SK-N-SH (cell line): ENCODE results near the gene OPHN1. TPM values are rescaled to one million over a fixed set of nuclear protein-coding genes. Genes with fewer than 3 reads are reported as not detected.

ENCODE experiments used
- CTCF ChIA-PET: fragments of 300-600, 350-600 bp; formaldehyde crosslinking; extraction: SDS; loops from one replicate; lab custom pipeline; 2021; lab: Yijun Ruan, JAX
- POLR2A ChIA-PET: fragments of 350-600 bp; sonication (Branson Sonifier 250); formaldehyde crosslinking; extraction: SDS; loops from one replicate; lab custom pipeline; 2020; ENCODE audit warnings: antibody characterized with exemption, inconsistent platforms; lab: Yijun Ruan, JAX
- DNase-seq: peaks from one replicate; pipeline ENCODE4 v3.0.0; 2012
- H2AFZ ChIP-seq: fragments of 200-600 bp; sonication (generic); 2 replicates; pipeline ENCODE4 v1.8.1; 2016; ENCODE audit warnings: antibody characterized with exemption, mild to moderate bottlenecking, low read depth
- H3F3A ChIP-seq: fragments of 200-600 bp; sonication (generic); replicated peaks from 2 replicates; pipeline ENCODE3; 2016; ENCODE audit warnings: antibody characterized with exemption, mild to moderate bottlenecking; ENCODE audit not compliant: insufficient read depth
- H3K27ac ChIP-seq, 2 experiments: fragments of 200-500 bp in 1 of 2; fragments of 200-600 bp in 1 of 2; sonication (Bioruptor generic) in 1 of 2; sonication (generic), shearing (Covaris generic) in 1 of 2; 2 replicates each; pipeline versions ENCODE4 v1.5.1 to v1.6.1; 2014 to 2016; ENCODE audit warnings: low read depth in 2 of 2, inconsistent platforms in 1 of 2, low read length in 1 of 2, mild to moderate bottlenecking in 1 of 2, mixed read lengths in 1 of 2
- H3K27me3 ChIP-seq: fragments of 200-600 bp; sonication (generic), shearing (Covaris generic); 2 replicates; pipeline ENCODE4 v1.6.1; 2016; ENCODE audit warnings: mixed run types; ENCODE audit not compliant: insufficient read depth
- H3K36me3 ChIP-seq, 2 experiments: fragments of 200-500 bp in 1 of 2; fragments of 200-600 bp in 1 of 2; sonication (Bioruptor generic) in 1 of 2; sonication (generic) in 1 of 2; replicated peaks in 1 of 2; 2 replicates each; pipeline versions ENCODE3 to v1.5.1; 2014 to 2016; ENCODE audit warnings: low read length in 1 of 2, mild to moderate bottlenecking in 1 of 2; ENCODE audit not compliant: insufficient read depth in 2 of 2, control insufficient read depth in 1 of 2
- H3K4me1 ChIP-seq, 2 experiments: fragments of 200-500 bp in 1 of 2; fragments of 200-600 bp in 1 of 2; sonication (Bioruptor generic) in 1 of 2; sonication (generic), shearing (Covaris generic) in 1 of 2; 2 replicates each; pipeline versions ENCODE4 v1.5.1 to v1.6.1; 2014 to 2016; ENCODE audit warnings: low read depth in 1 of 2, low read length in 1 of 2, mixed run types in 1 of 2; ENCODE audit not compliant: insufficient read depth in 2 of 2, control insufficient read depth in 1 of 2
- H3K4me2 ChIP-seq: fragments of 200-600 bp; sonication (generic), shearing (Covaris generic); 2 replicates; pipeline ENCODE4 v1.6.1; 2017; ENCODE audit warnings: mixed run types
- H3K4me3 ChIP-seq, 2 experiments: fragments of 200-500 bp in 1 of 2; fragments of 200-600 bp in 1 of 2; sonication (Bioruptor generic) in 1 of 2; sonication (generic), shearing (Covaris generic) in 1 of 2; 2 replicates each; pipeline versions ENCODE4 v1.5.1 to v1.8.1; 2014 to 2016; ENCODE audit warnings: low read depth in 2 of 2, inconsistent platforms in 1 of 2, low read length in 1 of 2, mild to moderate bottlenecking in 1 of 2, mixed read lengths in 1 of 2, moderate library complexity in 1 of 2
- H3K79me2 ChIP-seq: fragments of 200-600 bp; sonication (generic); 2 replicates; pipeline ENCODE4 v1.8.1; 2017; ENCODE audit warnings: mild to moderate bottlenecking; ENCODE audit not compliant: insufficient read depth
- H3K9ac ChIP-seq: fragments of 200-600 bp; sonication (generic); 2 replicates; pipeline ENCODE4 v1.6.1; 2017; ENCODE audit warnings: mixed run types
- H3K9me2 ChIP-seq: fragments of 200-600 bp; sonication (generic); 2 replicates; pipeline ENCODE4 v1.6.1; 2017; ENCODE audit warnings: mixed run types
- H3K9me3 ChIP-seq: fragments of 200-600 bp; sonication (generic); 2 replicates; pipeline ENCODE4 v1.6.1; 2017; ENCODE audit warnings: mixed run types, mild to moderate bottlenecking, moderate library complexity
- H4K20me1 ChIP-seq: fragments of 200-600 bp; sonication (generic); 2 replicates; pipeline ENCODE4 v1.6.1; 2017; ENCODE audit warnings: mild to moderate bottlenecking, mixed run types; ENCODE audit not compliant: insufficient read depth
- CHD2 ChIP-seq: fragments of 150-350 bp; IDR thresholded peaks from 2 replicates; pipeline ENCODE4 v1.6.1; 2018; ENCODE audit warnings: low read length; ENCODE audit not compliant: partially characterized antibody
- ELF1 ChIP-seq: IDR thresholded peaks from 2 replicates; pipeline ENCODE4 v1.4.0; 2012
- EP300 ChIP-seq, 2 experiments: IDR thresholded peaks; 2 replicates each; pipeline versions ENCODE4 v1.4.0 to v1.6.1; 2012; ENCODE audit warnings: borderline replicate concordance in 1 of 2, low read depth in 1 of 2, low read length in 1 of 2
- EZH2phosphoT487 ChIP-seq: fragments of 200-600 bp; sonication (generic); IDR thresholded peaks from 2 replicates; pipeline ENCODE4 v1.6.1; 2017; ENCODE audit warnings: low read depth, mixed run types, mild to moderate bottlenecking, antibody characterized with exemption, moderate library complexity, borderline replicate concordance
- FOXJ3 ChIP-seq: sonication (generic); formaldehyde crosslinking; IDR thresholded peaks from 2 replicates; pipeline ENCODE4 v1.5.1; 2020; ENCODE audit warnings: mild to moderate bottlenecking, missing genetic modification reagents
- FOXM1 ChIP-seq: IDR thresholded peaks from 2 replicates; pipeline ENCODE4 v1.4.0; 2012; ENCODE audit warnings: low read depth, mild to moderate bottlenecking
- GABPA ChIP-seq: IDR thresholded peaks from 2 replicates; pipeline ENCODE4 v1.4.0; 2012; ENCODE audit warnings: low read depth, mild to moderate bottlenecking
- GATA2 ChIP-seq: sonication (generic); formaldehyde crosslinking; IDR thresholded peaks from 2 replicates; pipeline ENCODE4 v1.5.0; 2020; ENCODE audit warnings: mild to moderate bottlenecking, missing genetic modification reagents
- JUND ChIP-seq: IDR thresholded peaks from 2 replicates; pipeline ENCODE4 v1.4.0; 2012
- MEF2A ChIP-seq: IDR thresholded peaks from 2 replicates; pipeline ENCODE4 v1.4.0; 2012; ENCODE audit warnings: low read depth, borderline replicate concordance
- POLR2AphosphoS5 ChIP-seq: IDR thresholded peaks from 2 replicates; pipeline ENCODE4 v1.6.1; 2012; ENCODE audit warnings: low read depth, low read length
- RCOR1 ChIP-seq: fragments of 150-350 bp; IDR thresholded peaks from 2 replicates; pipeline ENCODE4 v1.6.1; 2017; ENCODE audit warnings: antibody characterized with exemption, low read length
- RXRA ChIP-seq: IDR thresholded peaks from 2 replicates; pipeline ENCODE4 v1.4.0; 2012; ENCODE audit warnings: low read depth, mild to moderate bottlenecking, borderline replicate concordance
- SIN3A ChIP-seq: IDR thresholded peaks from 2 replicates; pipeline ENCODE4 v1.6.1; 2012; ENCODE audit warnings: low read depth, mild to moderate bottlenecking, low read length, moderate library complexity, borderline replicate concordance
- TAF1 ChIP-seq: IDR thresholded peaks from 2 replicates; pipeline ENCODE4 v1.6.1; 2012; ENCODE audit warnings: low read depth, mild to moderate bottlenecking, low read length, moderate library complexity, borderline replicate concordance
- USF2 ChIP-seq: fragments of 150-350 bp; IDR thresholded peaks from 2 replicates; pipeline ENCODE4 v1.6.1; 2017; ENCODE audit warnings: antibody characterized with exemption, low read length, low read depth, borderline replicate concordance
- WGBS: methylation state at CpG from one replicate; pipeline ENCODE4 v1.1.6; 2017; ENCODE audit warnings: low lambda C conversion rate; 5-methylcytosine and 5-hydroxymethylcytosine counted together
- polyA plus RNA-seq, 3 experiments: library from polyadenylated mRNA; depleted of rRNA; stranded (reverse); fragments of >200 nt; gene quantifications; 2 replicates each; pipeline ENCODE4 v1.2.3, GENCODE V29; 2012
- TF ChIP-seq, protein P1 (sequence below): fragments of 200-600 bp; sonication (generic); IDR thresholded peaks from 2 replicates; pipeline ENCODE4 v1.6.1; 2017; ENCODE audit warnings: antibody characterized with exemption, mild to moderate bottlenecking, moderate library complexity
- TF ChIP-seq, protein P2 (sequence below): fragments of 150-350 bp; IDR thresholded peaks from 2 replicates; pipeline ENCODE4 v1.6.1; 2016; ENCODE audit warnings: mild to moderate bottlenecking, low read depth, low read length
- TF ChIP-seq, protein P3 (sequence below): IDR thresholded peaks from 2 replicates; pipeline ENCODE4 v1.4.0; 2012; ENCODE audit warnings: low read depth
- TF ChIP-seq, protein P4 (sequence below): IDR thresholded peaks from 2 replicates; pipeline ENCODE4; 2012

Gene OPHN1
- polyA plus RNA-seq, 1 of the 3 experiments (the other 2 are of a cell fraction): 1.7 TPM

- H3K4me1 ChIP-seq: no peaks in the 10 kb centered on the region
- no peaks in the 10 kb centered on the region for H3K9me3 ChIP-seq
- TF ChIP-seq POLR2AphosphoS5: no peak
- TF ChIP-seq, protein P1, sequence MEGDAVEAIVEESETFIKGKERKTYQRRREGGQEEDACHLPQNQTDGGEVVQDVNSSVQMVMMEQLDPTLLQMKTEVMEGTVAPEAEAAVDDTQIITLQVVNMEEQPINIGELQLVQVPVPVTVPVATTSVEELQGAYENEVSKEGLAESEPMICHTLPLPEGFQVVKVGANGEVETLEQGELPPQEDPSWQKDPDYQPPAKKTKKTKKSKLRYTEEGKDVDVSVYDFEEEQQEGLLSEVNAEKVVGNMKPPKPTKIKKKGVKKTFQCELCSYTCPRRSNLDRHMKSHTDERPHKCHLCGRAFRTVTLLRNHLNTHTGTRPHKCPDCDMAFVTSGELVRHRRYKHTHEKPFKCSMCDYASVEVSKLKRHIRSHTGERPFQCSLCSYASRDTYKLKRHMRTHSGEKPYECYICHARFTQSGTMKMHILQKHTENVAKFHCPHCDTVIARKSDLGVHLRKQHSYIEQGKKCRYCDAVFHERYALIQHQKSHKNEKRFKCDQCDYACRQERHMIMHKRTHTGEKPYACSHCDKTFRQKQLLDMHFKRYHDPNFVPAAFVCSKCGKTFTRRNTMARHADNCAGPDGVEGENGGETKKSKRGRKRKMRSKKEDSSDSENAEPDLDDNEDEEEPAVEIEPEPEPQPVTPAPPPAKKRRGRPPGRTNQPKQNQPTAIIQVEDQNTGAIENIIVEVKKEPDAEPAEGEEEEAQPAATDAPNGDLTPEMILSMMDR: no peak
- TF ChIP-seq RXRA: no peak
- no peak for TF ChIP-seq EZH2phosphoT487
- TF ChIP-seq JUND: no peak
- TF ChIP-seq, protein P2, sequence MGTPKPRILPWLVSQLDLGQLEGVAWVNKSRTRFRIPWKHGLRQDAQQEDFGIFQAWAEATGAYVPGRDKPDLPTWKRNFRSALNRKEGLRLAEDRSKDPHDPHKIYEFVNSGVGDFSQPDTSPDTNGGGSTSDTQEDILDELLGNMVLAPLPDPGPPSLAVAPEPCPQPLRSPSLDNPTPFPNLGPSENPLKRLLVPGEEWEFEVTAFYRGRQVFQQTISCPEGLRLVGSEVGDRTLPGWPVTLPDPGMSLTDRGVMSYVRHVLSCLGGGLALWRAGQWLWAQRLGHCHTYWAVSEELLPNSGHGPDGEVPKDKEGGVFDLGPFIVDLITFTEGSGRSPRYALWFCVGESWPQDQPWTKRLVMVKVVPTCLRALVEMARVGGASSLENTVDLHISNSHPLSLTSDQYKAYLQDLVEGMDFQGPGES: no peak
- TF ChIP-seq RCOR1: no peak
- TF ChIP-seq, protein P3, sequence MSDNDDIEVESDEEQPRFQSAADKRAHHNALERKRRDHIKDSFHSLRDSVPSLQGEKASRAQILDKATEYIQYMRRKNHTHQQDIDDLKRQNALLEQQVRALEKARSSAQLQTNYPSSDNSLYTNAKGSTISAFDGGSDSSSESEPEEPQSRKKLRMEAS: no peak
- H3K36me3 ChIP-seq: no peaks in the 10 kb centered on the region
- WGBS: 38% methylated on average over 3 of the region's 3 CpGs
- ChIA-PET CTCF (no interaction called here), POLR2A (no interaction called here)
- no peak overlapping the region for H3K4me2 ChIP-seq
- no peak overlapping the region for H3K4me3 ChIP-seq
- no peak for DNase-seq
- H3K79me2 ChIP-seq: no peaks in the 10 kb centered on the region
- no peaks in the 10 kb centered on the region for H3K9me2 ChIP-seq
- no peak overlapping the region for H3K27ac ChIP-seq
- H3K27me3 ChIP-seq: no peaks in the 10 kb centered on the region
- H3F3A ChIP-seq: no peaks in the 10 kb centered on the region
- H2AFZ ChIP-seq: no peak overlapping the region
- H3K9ac ChIP-seq: no peak overlapping the region
- H4K20me1 ChIP-seq: no peaks in the 10 kb centered on the region
Observed at GRCh38 chrX:68049466-68049865, 383.8 kb downstream of the OPHN1 start.

DNA sequence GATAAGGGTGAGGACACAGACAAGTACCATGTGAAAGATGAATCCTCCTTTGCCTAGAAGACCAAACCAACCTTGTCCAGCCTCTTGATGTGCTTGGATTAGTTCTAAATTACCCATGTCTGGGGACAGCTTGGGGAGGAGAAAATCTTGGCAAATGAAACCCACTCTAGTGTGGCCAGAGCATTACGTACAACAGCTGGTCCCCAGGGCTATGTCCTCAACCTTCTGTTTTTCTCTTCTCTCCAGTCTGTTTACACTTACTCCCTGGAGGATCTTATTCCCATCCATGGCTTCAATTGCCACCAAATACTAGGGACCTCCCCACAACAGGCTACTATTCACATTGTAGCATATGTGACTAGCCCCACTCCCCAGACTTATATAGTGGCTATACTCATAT lies 384.5 kb downstream of the OPHN1 start:
- Histone ChIP-seq H3K4me1 (no peaks in the 10 kb centered on the region), H2AFZ (no peak overlapping the region), H3K79me2 (no peaks in the 10 kb centered on the region), H3F3A (no peaks in the 10 kb centered on the region), H3K4me3 (no peak overlapping the region), H3K36me3 (no peaks in the 10 kb centered on the region), H3K27ac (no peak overlapping the region), H3K27me3 (no peaks in the 10 kb centered on the region), H3K9ac (no peak overlapping the region), H3K9me2 (no peaks in the 10 kb centered on the region), H4K20me1 (no peaks in the 10 kb centered on the region), H3K4me2 (no peak overlapping the region), H3K9me3 (no peaks in the 10 kb centered on the region)
- no peak for DNase-seq
- 71% methylated on average over 1 of the region's 1 CpG for WGBS
- CTCF ChIA-PET: no interaction called here
- POLR2A ChIA-PET: no interaction called here
- no peak for TF ChIP-seq GABPA
- TF ChIP-seq, protein P2: no peak
- no peak for TF ChIP-seq JUND
- no peak for TF ChIP-seq GATA2
- no peak for TF ChIP-seq CHD2
- no peak for TF ChIP-seq FOXM1
- TF ChIP-seq, protein P4, sequence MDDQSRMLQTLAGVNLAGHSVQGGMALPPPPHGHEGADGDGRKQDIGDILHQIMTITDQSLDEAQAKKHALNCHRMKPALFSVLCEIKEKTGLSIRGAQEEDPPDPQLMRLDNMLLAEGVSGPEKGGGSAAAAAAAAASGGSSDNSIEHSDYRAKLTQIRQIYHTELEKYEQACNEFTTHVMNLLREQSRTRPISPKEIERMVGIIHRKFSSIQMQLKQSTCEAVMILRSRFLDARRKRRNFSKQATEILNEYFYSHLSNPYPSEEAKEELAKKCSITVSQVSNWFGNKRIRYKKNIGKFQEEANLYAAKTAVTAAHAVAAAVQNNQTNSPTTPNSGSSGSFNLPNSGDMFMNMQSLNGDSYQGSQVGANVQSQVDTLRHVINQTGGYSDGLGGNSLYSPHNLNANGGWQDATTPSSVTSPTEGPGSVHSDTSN: no peak
- TF ChIP-seq SIN3A: no peak
- no peak for TF ChIP-seq EP300 (IDR thresholded peaks at IDR 0.05; ENCODE audit: borderline replicate concordance in 1 of 2, low read depth in 1 of 2, low read length in 1 of 2)
- no peak for TF ChIP-seq FOXJ3 (CRISPR knock-in tag)
- no peak for TF ChIP-seq USF2
- no peak for TF ChIP-seq ELF1
- TF ChIP-seq MEF2A: no peak
- no peak for TF ChIP-seq TAF1
- TF ChIP-seq, protein P3: no peak
